Panc1 (cell line): Measurements from ENCODE around the gene DAB2IP.

ENCODE experiments used
- POLR2AphosphoS5 ChIP-seq: IDR thresholded peaks from 2 replicates; pipeline ENCODE4 v1.6.1; 2012; ENCODE audit warnings: mild to moderate bottlenecking, low read depth, low read length, moderate library complexity
- TF ChIP-seq, protein P1 (sequence below): fragments of 450-650 bp; IDR thresholded peaks from 2 replicates; pipeline ENCODE4 v1.5.1; 2017; ENCODE audit warnings: mild to moderate bottlenecking

- no peak for TF ChIP-seq POLR2AphosphoS5
- TF ChIP-seq, protein P1, sequence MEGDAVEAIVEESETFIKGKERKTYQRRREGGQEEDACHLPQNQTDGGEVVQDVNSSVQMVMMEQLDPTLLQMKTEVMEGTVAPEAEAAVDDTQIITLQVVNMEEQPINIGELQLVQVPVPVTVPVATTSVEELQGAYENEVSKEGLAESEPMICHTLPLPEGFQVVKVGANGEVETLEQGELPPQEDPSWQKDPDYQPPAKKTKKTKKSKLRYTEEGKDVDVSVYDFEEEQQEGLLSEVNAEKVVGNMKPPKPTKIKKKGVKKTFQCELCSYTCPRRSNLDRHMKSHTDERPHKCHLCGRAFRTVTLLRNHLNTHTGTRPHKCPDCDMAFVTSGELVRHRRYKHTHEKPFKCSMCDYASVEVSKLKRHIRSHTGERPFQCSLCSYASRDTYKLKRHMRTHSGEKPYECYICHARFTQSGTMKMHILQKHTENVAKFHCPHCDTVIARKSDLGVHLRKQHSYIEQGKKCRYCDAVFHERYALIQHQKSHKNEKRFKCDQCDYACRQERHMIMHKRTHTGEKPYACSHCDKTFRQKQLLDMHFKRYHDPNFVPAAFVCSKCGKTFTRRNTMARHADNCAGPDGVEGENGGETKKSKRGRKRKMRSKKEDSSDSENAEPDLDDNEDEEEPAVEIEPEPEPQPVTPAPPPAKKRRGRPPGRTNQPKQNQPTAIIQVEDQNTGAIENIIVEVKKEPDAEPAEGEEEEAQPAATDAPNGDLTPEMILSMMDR = no peak
Measured at GRCh38 chr9:121776001-121776738, 124.7 kb downstream of the DAB2IP start.
